PC-3 (cell line): ENCODE measurements around the gene DIAPH3.

ENCODE experiments used
- CTCF ChIP-seq: fragments of 300-600 bp; sonication (generic); conservative IDR thresholded peaks from 2 replicates; pipeline ENCODE4 v1.5.1; 2017; ENCODE audit warnings: antibody characterized with exemption, low read depth, mild to moderate bottlenecking, low read length
- EZH2 ChIP-seq: fragments of 300-600 bp; sonication (generic); IDR thresholded peaks from one replicate; pipeline ENCODE4 v1.6.1; 2017; ENCODE audit warnings: antibody characterized with exemption, mild to moderate bottlenecking, low read length; ENCODE audit not compliant: unreplicated experiment

- TF ChIP-seq CTCF (no peak), EZH2 (no peak)
These were observed 47.8 kb upstream of the DIAPH3 start for GRCh38 chr13:60211548-60211947.
